Jurkat, Clone E6-1 (cell line): ENCODE data around the gene ABLIM3. TPM values are rescaled to one million over a fixed set of nuclear protein-coding genes. Genes with fewer than 3 reads are reported as not detected.

Source experiments
- DNase-seq: peaks from one replicate; pipeline ENCODE4 v3.0.0-alpha.2; 2011; ENCODE audit warnings: low read depth, low spot score
- H3K4me3 ChIP-seq: 2 replicates; pipeline ENCODE4 v1.5.1; 2011; ENCODE audit warnings: mild to moderate bottlenecking, low read length, control low read depth, moderate library complexity
- polyA plus RNA-seq: library from polyadenylated mRNA; unstranded; fragments of >200 nt; gene quantifications from one replicate; pipeline ENCODE4 v1.2.1, GENCODE V29; 2012; ENCODE audit warnings: missing spikeins; ENCODE audit not compliant: insufficient read length, insufficient read depth

The ABLIM3 gene
- polyA plus RNA-seq = not detected

GRCh38 chr5:149141224-149141956 lies at the start of gene ABLIM3:
Gene ABLIM3 (plus strand): TSS chr5:149141493. CDS start chr5:149142096, 603 bp downstream.
- DNase-seq = no peak
- H3K4me3 ChIP-seq = no peak within 1 kb of the TSS

DNA sequence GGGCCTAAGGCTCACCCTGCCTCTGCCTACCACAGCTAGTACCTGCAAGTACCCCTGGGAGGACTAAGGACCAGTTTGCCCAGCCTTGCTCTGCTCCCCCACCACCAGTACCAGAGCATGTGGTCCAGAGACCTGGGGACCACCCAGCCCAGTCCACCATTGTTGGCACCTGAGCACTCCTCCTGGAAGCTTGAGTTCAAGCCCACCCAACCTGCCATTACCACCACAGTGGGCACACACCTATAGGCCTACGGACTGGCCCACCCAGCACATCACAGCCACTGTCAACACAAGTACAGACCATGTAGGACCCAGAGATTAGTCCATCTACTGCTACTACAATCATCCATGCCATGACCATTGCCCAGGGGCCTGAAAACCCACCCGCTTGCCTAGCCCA lies 47.7 kb upstream of the ABLIM3 start:
- no peak overlapping the region for H3K4me3 ChIP-seq
- no peak for DNase-seq

GRCh38 chr5:149094996-149095395 lies 46.3 kb upstream of the ABLIM3 start:
- no peak overlapping the region for H3K4me3 ChIP-seq

GRCh38 chr5:149099920-149100319 lies 41.4 kb upstream of the ABLIM3 start:
- no peak for DNase-seq
- H3K4me3 ChIP-seq = no peak overlapping the region

More at GRCh38 chr5:149094996-149095395, 46.3 kb upstream of the ABLIM3 start:
- DNase-seq = no peak

DNA sequence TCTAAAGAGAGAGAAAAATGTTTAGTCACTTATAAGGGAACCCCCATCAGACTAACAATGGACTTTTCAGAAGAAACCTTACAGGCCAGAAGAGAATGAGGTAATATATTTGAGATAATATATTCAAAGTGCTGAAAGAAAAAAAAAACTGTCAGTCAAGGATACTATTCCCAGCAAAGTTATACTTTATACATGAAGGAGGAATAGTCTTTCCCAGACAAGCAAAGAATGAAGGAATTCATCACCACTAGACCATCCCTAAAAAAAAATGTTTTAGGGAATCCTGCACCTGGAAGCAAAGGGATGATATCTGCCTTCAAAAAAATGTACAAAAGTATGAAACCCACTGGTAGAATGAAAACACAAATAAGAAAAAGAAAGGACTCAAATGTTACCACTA lies 41.0 kb upstream of the ABLIM3 start:
- no peak for DNase-seq
- H3K4me3 ChIP-seq = no peak overlapping the region

GRCh38 chr5:149108651-149109280 lies 32.5 kb upstream of the ABLIM3 start:
- DNase-seq = no peak
- no peak overlapping the region for H3K4me3 ChIP-seq

- DNase-seq = no peak
- H3K4me3 ChIP-seq = no peak overlapping the region
Observed at GRCh38 chr5:149110406-149110805, 30.9 kb upstream of the ABLIM3 start.

- DNase-seq = no peak
- no peak overlapping the region for H3K4me3 ChIP-seq
Observed at GRCh38 chr5:149113669-149114068, 27.6 kb upstream of the ABLIM3 start.

- peak; percentile 68 for DNase-seq
- H3K4me3 ChIP-seq = no peak overlapping the region
Observed at GRCh38 chr5:149114403-149115312, 26.6 kb upstream of the ABLIM3 start.

DNA sequence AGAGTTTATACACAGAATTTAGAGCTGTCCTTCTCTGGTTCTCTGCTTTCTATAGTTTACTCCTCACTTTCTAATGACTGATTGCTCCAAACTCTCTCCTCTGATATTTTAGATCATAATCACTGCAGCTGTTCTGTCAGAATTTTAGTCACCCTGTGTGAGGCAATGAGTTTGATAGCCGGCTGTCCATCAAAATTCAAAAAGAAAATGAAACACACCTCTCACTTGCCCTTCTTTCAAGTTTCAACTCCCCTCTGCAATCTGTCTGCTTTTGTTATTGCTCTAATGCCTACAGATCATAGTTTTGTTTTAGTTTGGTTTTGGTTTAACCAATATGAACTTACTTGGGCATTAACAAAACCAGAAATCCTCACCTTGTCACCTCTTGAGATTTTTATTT lies 23.3 kb upstream of the ABLIM3 start:
- H3K4me3 ChIP-seq = no peak overlapping the region
- no peak for DNase-seq

GRCh38 chr5:149118463-149118862 lies 22.8 kb upstream of the ABLIM3 start:
- H3K4me3 ChIP-seq = no peak overlapping the region

GRCh38 chr5:149121145-149121544 lies 20.1 kb upstream of the ABLIM3 start:
- no peak overlapping the region for H3K4me3 ChIP-seq
- DNase-seq = no peak

More at GRCh38 chr5:149118463-149118862, 22.8 kb upstream of the ABLIM3 start:
- no peak for DNase-seq

DNA sequence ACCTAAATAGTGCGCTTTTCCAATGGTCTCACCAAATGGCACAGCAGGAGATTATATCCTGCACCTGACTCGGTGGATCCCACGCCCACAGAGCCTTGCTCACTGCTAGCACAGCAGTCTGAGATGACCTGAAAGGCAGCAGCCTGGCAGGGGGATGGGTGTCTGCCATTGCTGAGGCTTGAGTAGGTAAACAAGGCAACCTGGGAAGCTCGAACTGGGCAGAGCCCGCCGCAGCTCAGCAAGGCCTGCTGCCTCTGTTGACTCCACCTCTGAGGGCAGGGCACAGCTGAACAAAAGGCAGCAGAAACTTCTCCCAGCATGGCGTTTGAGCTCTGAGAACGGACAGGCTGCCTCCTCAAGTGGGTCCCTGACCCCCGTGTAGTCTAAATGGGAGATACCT lies 18.1 kb upstream of the ABLIM3 start:
- DNase-seq = no peak
- H3K4me3 ChIP-seq = no peak overlapping the region

DNA sequence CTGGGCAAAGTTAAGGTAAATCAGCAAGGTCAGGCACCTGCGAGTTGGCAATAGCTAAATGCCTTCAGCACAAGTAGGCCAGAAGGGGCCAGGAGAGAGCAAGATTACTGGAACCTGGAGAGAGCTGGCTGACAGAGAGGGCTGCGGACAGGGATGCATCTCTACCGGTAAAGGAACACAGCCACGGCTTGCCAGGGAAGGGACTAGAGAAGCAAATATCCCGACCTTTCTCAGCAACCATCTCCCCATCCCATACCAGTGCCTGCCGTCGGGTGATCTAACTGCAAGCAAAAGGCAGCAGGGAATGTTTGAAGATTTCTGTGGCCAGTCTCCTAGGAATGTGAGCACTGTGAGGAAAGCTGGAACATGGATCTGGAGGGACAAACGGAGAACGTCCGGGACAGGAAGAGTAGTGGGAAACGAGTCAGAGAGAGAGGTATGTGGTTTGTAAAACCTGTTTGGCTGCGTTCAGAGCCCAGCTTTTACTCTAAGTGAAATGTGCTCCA lies 15.9 kb upstream of the ABLIM3 start:
- DNase-seq = no peak
- H3K4me3 ChIP-seq = no peak overlapping the region

DNA sequence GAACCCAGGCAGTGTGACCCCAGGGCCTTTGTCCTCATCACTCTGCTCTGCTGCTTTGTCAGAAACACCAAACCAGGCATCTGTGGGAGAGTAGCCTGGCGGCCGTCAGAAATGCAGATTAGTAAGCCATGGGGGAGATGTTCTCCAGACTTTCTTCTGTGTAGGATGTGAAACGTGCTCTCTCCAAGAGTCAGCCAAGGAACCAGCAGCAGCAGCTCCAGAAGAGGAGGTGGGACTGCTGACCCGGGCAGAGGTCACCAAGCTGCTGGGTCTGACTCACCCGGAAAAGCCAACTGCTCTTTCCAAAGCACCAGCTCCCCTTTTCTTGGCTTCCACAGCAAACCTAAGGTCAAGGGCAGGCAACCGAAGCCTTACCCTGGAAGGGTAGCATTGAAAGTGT lies 14.4 kb upstream of the ABLIM3 start:
- DNase-seq = no peak
- no peak overlapping the region for H3K4me3 ChIP-seq

- no peak overlapping the region for H3K4me3 ChIP-seq
- no peak for DNase-seq
Observed at GRCh38 chr5:149127394-149127955, 13.8 kb upstream of the ABLIM3 start.

GRCh38 chr5:149128023-149128875 lies 13.0 kb upstream of the ABLIM3 start:
- peak; percentile 8 for DNase-seq
- no peak overlapping the region for H3K4me3 ChIP-seq

DNA sequence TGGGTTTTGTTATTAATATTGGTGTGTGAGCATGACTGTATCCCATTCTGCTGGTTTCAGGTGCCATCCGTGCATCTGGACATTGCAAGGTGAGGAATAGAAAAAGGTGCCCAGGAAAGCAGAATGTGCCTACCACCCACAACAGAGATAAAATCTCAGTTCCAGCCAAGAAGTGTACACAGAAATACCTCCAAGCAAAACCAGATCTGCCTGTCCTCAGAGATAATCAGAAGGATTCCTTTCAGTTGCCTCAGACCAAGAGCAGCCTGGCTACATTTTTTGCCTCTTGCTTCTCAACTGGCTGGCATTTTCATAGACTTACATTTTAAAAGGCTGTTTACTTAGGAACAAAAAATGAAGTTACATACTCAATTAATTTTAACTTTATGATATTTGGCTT lies 12.1 kb upstream of the ABLIM3 start:
- DNase-seq = no peak
- no peak overlapping the region for H3K4me3 ChIP-seq
